GM19193 (cell line): ENCODE data around the gene TBC1D1.

ENCODE experiments used
- POLR2A ChIP-seq: IDR thresholded peaks from 4 replicates; pipeline ENCODE4 v1.6.1; 2011; ENCODE audit not compliant: insufficient read depth, insufficient read length; ENCODE audit errors: extremely low read depth

TBC1D1 gene

GRCh38 chr4:37958932-37959331, 68.0 kb downstream of the TBC1D1 start:
- no peak for TF ChIP-seq POLR2A

GRCh38 chr4:37960098-37960497, 69.2 kb downstream of the TBC1D1 start, which contains the start of gene PTTG2:
TSS of gene PTTG2 (plus strand) at chr4:37960398. CDS start at chr4:37960435, 37 bp downstream.
- TF ChIP-seq POLR2A = no peak

GRCh38 chr4:37960679-37961450, 70.0 kb downstream of the TBC1D1 start:
- TF ChIP-seq POLR2A = no peak

- no peak for TF ChIP-seq POLR2A
Observed at GRCh38 chr4:37964734-37965457, 74.0 kb downstream of the TBC1D1 start.

DNA sequence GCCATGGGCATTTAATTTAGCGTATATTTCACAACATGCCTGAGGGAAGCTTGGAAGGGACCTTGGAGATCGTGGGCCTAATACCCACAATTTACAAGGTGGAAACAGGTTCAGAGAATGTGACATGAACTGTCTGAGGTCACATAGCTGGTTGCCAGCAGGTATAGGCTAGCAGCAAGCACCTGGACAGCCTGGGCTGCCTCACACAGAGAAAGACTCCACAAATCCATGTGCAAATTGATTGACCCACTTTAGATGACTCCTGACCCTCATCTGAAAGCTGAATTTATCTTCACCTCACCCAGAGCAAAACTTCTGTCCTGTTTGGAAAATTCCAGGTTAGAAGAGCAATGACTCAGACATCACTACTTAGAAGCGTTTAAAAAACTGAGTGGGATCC, 75.2 kb downstream of the TBC1D1 start:
- no peak for TF ChIP-seq POLR2A

DNA sequence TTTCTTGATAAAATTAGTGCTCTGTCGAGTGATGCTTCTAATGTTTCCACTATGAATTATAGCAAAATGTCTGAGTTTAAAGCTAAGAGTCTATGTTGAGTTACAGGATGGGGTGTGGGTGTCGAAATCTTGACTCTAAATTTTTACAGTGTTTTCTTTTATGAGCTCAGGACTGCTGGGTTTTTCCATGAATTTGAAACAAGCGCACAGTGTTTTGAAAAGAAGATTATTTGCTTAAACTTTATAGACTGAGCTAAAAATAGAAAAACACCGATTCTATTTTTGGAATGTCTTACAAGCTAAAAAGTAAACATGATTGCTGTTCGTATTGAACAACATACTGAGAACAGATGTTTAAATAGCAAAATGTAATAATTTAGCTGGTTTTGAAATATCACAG, 76.9 kb downstream of the TBC1D1 start:
- TF ChIP-seq POLR2A = no peak

DNA sequence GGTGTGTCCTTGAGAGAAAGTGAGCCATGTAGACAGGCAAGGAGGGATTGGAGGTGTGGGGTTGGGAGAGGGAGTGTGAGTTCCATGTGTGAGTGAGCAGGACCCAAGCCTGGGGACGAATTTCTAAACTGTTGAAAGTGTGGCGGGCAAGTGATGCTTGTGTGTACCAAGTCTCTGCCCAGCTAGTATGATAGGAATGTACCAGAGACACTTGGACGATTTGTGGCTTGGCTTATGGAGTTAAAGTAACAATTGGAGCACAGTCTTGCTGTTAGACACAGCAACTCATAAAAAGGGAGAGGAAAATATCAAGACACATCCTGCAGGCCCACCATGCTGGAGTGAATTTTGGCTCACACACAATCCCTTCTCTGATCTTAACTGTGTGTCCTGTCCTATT, 77.9 kb downstream of the TBC1D1 start:
- TF ChIP-seq POLR2A = no peak

DNA sequence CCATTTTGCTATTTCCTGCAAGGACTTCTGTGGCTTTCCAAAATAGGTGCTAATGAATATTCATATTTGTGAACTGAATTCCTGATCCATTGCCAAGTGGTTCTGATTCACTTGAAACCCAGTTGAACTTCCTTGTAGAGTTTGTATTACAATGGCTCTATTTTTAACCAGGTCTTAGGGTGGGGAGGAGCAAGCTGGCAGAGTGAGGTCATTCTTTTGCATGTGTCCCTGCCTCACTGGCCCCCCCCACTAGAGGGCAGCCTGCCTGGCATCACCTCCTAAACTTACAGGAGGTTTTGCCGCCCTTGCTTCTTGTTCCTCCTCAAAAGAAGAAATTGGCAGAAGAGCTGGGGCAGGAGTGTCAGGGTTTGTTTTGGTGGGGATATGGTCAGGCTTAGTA, 79.8 kb downstream of the TBC1D1 start:
- no peak for TF ChIP-seq POLR2A

DNA sequence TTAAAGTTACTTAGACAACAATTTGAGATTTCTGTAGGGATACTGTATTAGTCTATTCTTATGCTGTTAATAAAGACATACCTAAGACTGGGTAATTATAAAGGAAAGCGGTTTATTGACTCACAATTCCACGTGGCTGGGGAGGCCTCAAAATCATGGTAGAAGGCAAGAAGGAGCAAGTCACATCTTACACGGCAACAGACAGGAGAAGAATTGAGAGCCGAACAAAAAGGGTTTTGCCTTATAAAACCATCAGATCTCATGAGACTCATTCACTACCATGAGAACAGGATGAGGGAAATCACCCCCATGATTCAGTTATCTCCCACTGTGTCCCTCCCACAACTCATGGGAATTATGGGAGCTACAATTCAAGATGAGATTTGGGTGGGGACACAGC, 80.3 kb downstream of the TBC1D1 start:
- TF ChIP-seq POLR2A = no peak

DNA sequence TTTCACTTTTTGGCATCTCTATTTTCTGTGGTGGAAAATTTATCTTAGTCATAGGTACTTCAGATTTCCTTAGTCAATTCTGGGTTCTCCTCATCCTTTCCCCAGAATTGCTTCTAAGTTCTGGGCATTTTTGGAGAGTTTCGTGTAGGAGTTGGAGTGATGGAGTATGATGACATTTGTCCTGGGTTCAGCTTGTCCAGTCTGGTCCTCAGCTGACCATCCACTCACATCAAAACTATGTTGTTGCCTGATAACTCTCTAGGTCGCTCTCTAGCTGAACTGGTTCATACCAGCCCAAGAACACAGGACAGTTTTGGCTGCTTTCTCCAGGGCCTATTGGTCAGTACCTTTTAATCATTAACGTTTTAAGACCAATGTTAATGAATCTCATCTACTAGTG, 82.6 kb downstream of the TBC1D1 start:
- no peak for TF ChIP-seq POLR2A

GRCh38 chr4:37976507-37976906, 85.6 kb downstream of the TBC1D1 start:
- TF ChIP-seq POLR2A = no peak

GRCh38 chr4:37976991-37977470, 86.1 kb downstream of the TBC1D1 start:
- no peak for TF ChIP-seq POLR2A

GRCh38 chr4:37977471-37978247, 86.8 kb downstream of the TBC1D1 start:
- peak; percentile 47 for TF ChIP-seq POLR2A

DNA sequence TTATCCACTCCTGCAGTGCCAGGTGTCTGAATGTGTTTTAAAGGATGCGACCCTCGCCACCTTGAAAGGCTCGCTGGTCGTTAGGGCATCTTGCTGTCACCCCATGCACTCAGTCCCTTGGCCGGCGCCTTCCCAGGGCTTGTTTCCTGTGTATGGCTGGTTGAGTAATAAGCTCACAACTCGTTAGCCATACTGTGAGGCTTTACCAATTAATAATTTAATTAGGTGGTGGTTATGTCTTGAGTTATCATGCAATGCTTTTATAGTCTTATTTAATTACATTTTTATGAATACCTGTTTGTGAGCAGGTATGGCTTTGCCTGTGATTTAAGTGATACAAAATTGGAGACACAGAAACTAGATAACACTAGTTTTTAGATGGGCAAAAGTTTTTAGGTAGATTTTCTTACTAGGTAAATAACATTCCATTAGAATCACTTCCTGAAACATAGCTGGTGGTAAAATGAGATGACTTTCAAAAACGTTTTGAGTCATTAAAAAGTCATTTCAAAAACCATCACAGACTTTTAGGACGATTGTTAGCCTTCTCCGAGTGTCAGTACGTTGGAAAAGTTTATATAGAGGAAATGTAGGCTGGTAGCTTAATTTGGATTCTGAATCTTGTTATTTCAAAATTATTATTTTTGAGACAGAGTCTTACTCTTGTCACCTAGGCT, 87.5 kb downstream of the TBC1D1 start:
- no peak for TF ChIP-seq POLR2A

- no peak for TF ChIP-seq POLR2A
Observed at GRCh38 chr4:37980246-37980645, 89.4 kb downstream of the TBC1D1 start.
